ENCODE results near the gene G6PC1.
"Not testable (repeated sequence)": the region's sequence is repeated elsewhere in the genome, so short reads cannot be mapped to it uniquely, and the experiment has no call there.

G6PC1 gene

GRCh38 chr17:42900460-42901331 is at the start of gene G6PC1:
G6PC1 (plus strand) TSS chr17:42900799; CDS start chr17:42900877, 78 bp downstream.
- DNase-seq (ENCODE audit: low read depth in 2 of 2): no peak

GRCh38 chr17:42850954-42851353 is 49.6 kb upstream of the G6PC1 start, which contains the start of gene AOC3:
AOC3 (plus strand) TSS chr17:42851199; CDS start chr17:42851344, 145 bp downstream.
- DNase-seq (ENCODE audit: low read depth in 2 of 2): no peak

GRCh38 chr17:42851371-42852240 is 49.0 kb upstream of the G6PC1 start:
- not testable (repeated sequence) for DNase-seq (ENCODE audit: low read depth in 2 of 2)

GRCh38 chr17:42852351-42852750 is 48.2 kb upstream of the G6PC1 start:
- no peak for DNase-seq (ENCODE audit: low read depth in 2 of 2)

- no peak for DNase-seq (ENCODE audit: low read depth in 2 of 2)
Observed at GRCh38 chr17:42853004-42853403, 47.6 kb upstream of the G6PC1 start.

- no peak for DNase-seq (ENCODE audit: low read depth in 2 of 2)
Observed at GRCh38 chr17:42853597-42853967, 47.0 kb upstream of the G6PC1 start.

GRCh38 chr17:42853968-42854790 is 46.4 kb upstream of the G6PC1 start:
- no peak for DNase-seq (ENCODE audit: low read depth in 2 of 2)

GRCh38 chr17:42855048-42855596 is 45.5 kb upstream of the G6PC1 start:
- no peak for DNase-seq (ENCODE audit: low read depth in 2 of 2)

GRCh38 chr17:42856093-42856492 is 44.5 kb upstream of the G6PC1 start:
- DNase-seq (ENCODE audit: low read depth in 2 of 2): not testable (repeated sequence)

- DNase-seq (ENCODE audit: low read depth in 2 of 2): not testable (repeated sequence)
Observed at GRCh38 chr17:42856516-42856915, 44.1 kb upstream of the G6PC1 start.

GRCh38 chr17:42857389-42857788 is 43.2 kb upstream of the G6PC1 start:
- no peak for DNase-seq (ENCODE audit: low read depth in 2 of 2)

- no peak for DNase-seq (ENCODE audit: low read depth in 2 of 2)
Observed at GRCh38 chr17:42865638-42866094, 34.9 kb upstream of the G6PC1 start.

- no peak for DNase-seq (ENCODE audit: low read depth in 2 of 2)
Observed at GRCh38 chr17:42866216-42866615, 34.4 kb upstream of the G6PC1 start.

- DNase-seq (ENCODE audit: low read depth in 2 of 2): no peak
Observed at GRCh38 chr17:42866631-42867575, 33.7 kb upstream of the G6PC1 start.

- DNase-seq (ENCODE audit: low read depth in 2 of 2): not testable (repeated sequence)
Observed at GRCh38 chr17:42867694-42868261, 32.8 kb upstream of the G6PC1 start.

GRCh38 chr17:42868338-42868737 is 32.3 kb upstream of the G6PC1 start:
- DNase-seq (ENCODE audit: low read depth in 2 of 2): no peak

- DNase-seq (ENCODE audit: low read depth in 2 of 2): no peak
Observed at GRCh38 chr17:42871647-42872046, 29.0 kb upstream of the G6PC1 start.

- DNase-seq (ENCODE audit: low read depth in 2 of 2): no peak
Observed at GRCh38 chr17:42872251-42872965, 28.2 kb upstream of the G6PC1 start.

- no peak for DNase-seq (ENCODE audit: low read depth in 2 of 2)
Observed at GRCh38 chr17:42873315-42873714, 27.3 kb upstream of the G6PC1 start.
